A549 (cell line): ENCODE results near the gene TMCO2. TPM values are rescaled to one million over a fixed set of nuclear protein-coding genes. Genes with fewer than 3 reads are reported as not detected.

Source experiments
- ATAC-seq, 2 experiments: fragments of 200-7000 bp in 1 of 2; fragments of >200 bp in 1 of 2; cut with Nextera tagmentation in 1 of 2; cut with Tn5 transposase in 1 of 2; 3 replicates each; pipeline versions ENCODE4 v1.8.0 to v1.9.1; 2018 to 2020; ENCODE audit warnings: mild to moderate bottlenecking in 1 of 2, moderate library complexity in 1 of 2
- CTCF ChIA-PET: fragments of 300-600 bp; sonication (Branson Sonifier 250); formaldehyde crosslinking; extraction: SDS; loops from one replicate; lab custom pipeline; 2021; ENCODE audit warnings: antibody characterized with exemption, inconsistent platforms; lab: Yijun Ruan, JAX
- POLR2A ChIA-PET: fragments of 350-600 bp; formaldehyde crosslinking; extraction: SDS; loops from one replicate; lab custom pipeline; 2021; ENCODE audit warnings: antibody characterized with exemption, inconsistent platforms; lab: Yijun Ruan, JAX
- DNase-seq, 2 experiments: peaks; one replicate each; pipeline versions ENCODE4 v3.0.0 to v3.0.0-alpha.2; 2011 to 2016; ENCODE audit warnings: low read depth in 1 of 2, low spot score in 1 of 2
- FAIRE-seq: peaks from 2 replicates; lab custom pipeline; 2011; peaks lifted over from hg19 to GRCh38; lab: Jason Lieb, UNC
- H3K27ac ChIP-seq, 2 experiments: fragments of >200 bp; sonication (Bioruptor Twin); formaldehyde crosslinking; 3 replicates each; pipeline ENCODE4 v1.5.1; 2016 to 2017
- H3K4me1 ChIP-seq: fragments of >200 bp; sonication (Bioruptor Twin); formaldehyde crosslinking; 3 replicates; pipeline ENCODE4 v1.6.1; 2016
- H3K4me2 ChIP-seq: fragments of >200 bp; sonication (Bioruptor Twin); formaldehyde crosslinking; 3 replicates; pipeline ENCODE4 v1.6.1; 2016
- H3K4me3 ChIP-seq: fragments of >200 bp; sonication (Bioruptor Twin); formaldehyde crosslinking; 3 replicates; pipeline ENCODE4 v1.5.1; 2016
- H3K9me3 ChIP-seq: fragments of >200 bp; sonication (Bioruptor Twin); formaldehyde crosslinking; 3 replicates; pipeline ENCODE4 v1.6.1; 2016
- EP300 ChIP-seq, 2 experiments: fragments of >200 bp; sonication (Bioruptor Twin); formaldehyde crosslinking; IDR thresholded peaks; 2 replicates in 1 of 2; 3 replicates in 1 of 2; pipeline ENCODE4 v1.6.1; 2016 to 2017
- KDM5A ChIP-seq: fragments of 200-600 bp; sonication (generic); IDR thresholded peaks from 2 replicates; pipeline ENCODE4 v1.6.1; 2016; ENCODE audit warnings: antibody characterized with exemption, mild to moderate bottlenecking
- WGBS: methylation state at CpG from one replicate; pipeline ENCODE4 v1.1.6; 2017; ENCODE audit errors: missing lambda C conversion rate; 5-methylcytosine and 5-hydroxymethylcytosine counted together
- polyA plus RNA-seq, 4 experiments: library from polyadenylated mRNA; depleted of rRNA in 3 of 4; stranded (reverse); fragments of >200 nt; fragmentation: RNase III in 1 of 4; extraction: RNeasy Plus Mini Kit Qiagen cat#74134 plus additional on column Dnase treatment in 1 of 4; gene quantifications; 2 replicates in 3 of 4; 3 replicates in 1 of 4; pipeline ENCODE4 v1.2.3, GENCODE V29; 2011 to 2017

The TMCO2 gene
- polyA plus RNA-seq, 2 of the 4 experiments (the other 2 are of a cell fraction) = not detected

GRCh38 chr1:40301066-40301465 is 53.3 kb downstream of the TMCO2 start:
- Histone ChIP-seq H3K4me2 (no peak overlapping the region), H3K4me1 (no peaks in the 10 kb centered on the region), H3K27ac (no peak overlapping the region), H3K9me3 (no peaks in the 10 kb centered on the region), H3K4me3 (no peak overlapping the region)
- CTCF ChIA-PET = interaction anchor here (1.2 to 1.7 kb wide), 2 partner anchors 14 to 38 kb away, joined by 4 to 5 read pairs; no protein-coding TSS in a partner anchor
- POLR2A ChIA-PET = no interaction called here
- no peak for TF ChIP-seq KDM5A
- TF ChIP-seq EP300 (IDR thresholded peaks at IDR 0.05) = no peak
- WGBS = 40% methylated on average over 1 of the region's 10 CpGs
- DNase-seq (no peak), FAIRE-seq (no peak), ATAC-seq (no peak)

Other genes starting within 250 kb of the TMCO2 start
- 258 and 274 TPM in 2 replicates for gene CAP1, start 207.2 kb upstream of the TMCO2 start, polyA plus RNA-seq (2011; rRNA removed)
- gene CAP1, start 207.2 kb upstream of the TMCO2 start, polyA plus RNA-seq (2017; fragmentation: RNase III; extraction: RNeasy Plus Mini Kit Qiagen cat#74134 plus additional on column Dnase treatment) = 267 to 294 TPM (median 274 TPM) in 3 replicates
- gene PPT1, start 150.7 kb upstream of the TMCO2 start, polyA plus RNA-seq (2011; rRNA removed) = 40.2 and 64.3 TPM in 2 replicates
- 55.9 to 57.2 TPM (median 56.7 TPM) in 3 replicates for gene PPT1, start 150.7 kb upstream of the TMCO2 start, polyA plus RNA-seq (2017; fragmentation: RNase III; extraction: RNeasy Plus Mini Kit Qiagen cat#74134 plus additional on column Dnase treatment)
- gene RLF, start 86.5 kb upstream of the TMCO2 start, polyA plus RNA-seq (2011; rRNA removed) = 7.9 and 8.3 TPM in 2 replicates
- 4.5 to 4.8 TPM (median 4.7 TPM) in 3 replicates for gene RLF, start 86.5 kb upstream of the TMCO2 start, polyA plus RNA-seq (2017; fragmentation: RNase III; extraction: RNeasy Plus Mini Kit Qiagen cat#74134 plus additional on column Dnase treatment)
- 40.5 and 61.3 TPM in 2 replicates for gene ZMPSTE24, start 10.3 kb downstream of the TMCO2 start, polyA plus RNA-seq (2011; rRNA removed)
- gene ZMPSTE24, start 10.3 kb downstream of the TMCO2 start, polyA plus RNA-seq (2017; fragmentation: RNase III; extraction: RNeasy Plus Mini Kit Qiagen cat#74134 plus additional on column Dnase treatment) = 41.0 to 44.3 TPM (median 41.9 TPM) in 3 replicates
- gene COL9A2, start 69.3 kb downstream of the TMCO2 start, polyA plus RNA-seq (2011; rRNA removed) = 0.08 and 0.16 TPM in 2 replicates
- gene COL9A2, start 69.3 kb downstream of the TMCO2 start, polyA plus RNA-seq (2017; fragmentation: RNase III; extraction: RNeasy Plus Mini Kit Qiagen cat#74134 plus additional on column Dnase treatment) = 0.12 to 0.32 TPM (median 0.12 TPM) in 3 replicates
- gene SMAP2, start 125.8 kb downstream of the TMCO2 start, polyA plus RNA-seq (2011; rRNA removed) = 7.7 and 8.3 TPM in 2 replicates
- gene SMAP2, start 125.8 kb downstream of the TMCO2 start, polyA plus RNA-seq (2017; fragmentation: RNase III; extraction: RNeasy Plus Mini Kit Qiagen cat#74134 plus additional on column Dnase treatment) = 6.4 to 7.2 TPM (median 7.1 TPM) in 3 replicates
- 2.8 and 3.0 TPM in 2 replicates for gene ZFP69B, start 202.5 kb downstream of the TMCO2 start, polyA plus RNA-seq (2011; rRNA removed)
- gene ZFP69B, start 202.5 kb downstream of the TMCO2 start, polyA plus RNA-seq (2017; fragmentation: RNase III; extraction: RNeasy Plus Mini Kit Qiagen cat#74134 plus additional on column Dnase treatment) = 1.9 to 2.3 TPM (median 1.9 TPM) in 3 replicates
- gene ZFP69, start 229.4 kb downstream of the TMCO2 start, polyA plus RNA-seq (2011; rRNA removed) = not detected in 2 replicates
- not detected in 3 replicates for gene ZFP69, start 229.4 kb downstream of the TMCO2 start, polyA plus RNA-seq (2017; fragmentation: RNase III; extraction: RNeasy Plus Mini Kit Qiagen cat#74134 plus additional on column Dnase treatment)